NCI-H187 (cell line): ENCODE measurements around the gene CFLAR.

Source experiments
- DNase-seq, 2 experiments: peaks; one replicate each; lab custom pipeline; 2025; lab: John Stamatoyannopoulos, UW

CFLAR gene

DNA sequence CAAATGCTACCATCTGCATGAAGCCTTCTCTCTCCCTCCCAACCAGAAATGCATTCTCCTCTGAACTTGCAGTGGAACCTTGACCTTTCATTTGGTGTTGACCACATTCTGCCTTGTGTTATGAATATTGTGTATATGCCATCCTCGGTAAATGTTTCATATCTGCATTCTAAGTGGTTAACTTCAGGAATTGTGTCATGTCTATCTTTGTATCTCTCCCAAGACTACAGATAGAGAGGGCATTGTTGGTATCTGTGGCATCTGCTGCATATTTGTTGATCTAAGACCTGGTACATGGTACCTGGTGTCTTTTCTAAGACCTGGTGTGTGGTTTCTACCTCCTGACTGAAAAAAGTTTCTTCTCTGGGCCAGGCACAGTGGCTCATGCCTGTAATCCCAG is 101.0 kb downstream of the CFLAR start:
- no peak for DNase-seq

DNA sequence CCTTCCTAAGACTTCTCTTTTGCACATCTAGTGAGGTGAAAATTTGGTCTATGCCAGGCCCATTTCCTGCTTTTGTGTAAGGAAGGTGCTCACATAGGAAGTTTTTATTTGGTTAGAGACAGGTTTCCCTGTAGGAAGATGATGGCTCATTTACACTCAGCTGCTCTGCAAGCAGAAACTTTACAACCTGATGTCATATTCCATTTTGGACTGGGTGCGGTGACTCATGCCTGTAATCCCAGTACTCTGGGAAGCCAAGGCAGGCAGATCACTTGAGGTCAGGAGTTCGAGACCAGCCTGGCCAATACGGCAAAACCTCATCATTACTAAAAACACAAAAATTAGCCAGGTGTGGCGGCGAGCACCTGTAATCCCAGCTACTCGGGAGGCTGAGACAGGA is 102.8 kb downstream of the CFLAR start:
- no peak for DNase-seq

GRCh38 chr2:201219328-201220096 is 103.5 kb downstream of the CFLAR start:
- DNase-seq: no peak

- DNase-seq: no peak
Observed at GRCh38 chr2:201220102-201220570, 104.2 kb downstream of the CFLAR start.

- no peak for DNase-seq
Observed at GRCh38 chr2:201223089-201224073, 107.4 kb downstream of the CFLAR start.
